Measurements from ENCODE around the gene CCNF.

DNA sequence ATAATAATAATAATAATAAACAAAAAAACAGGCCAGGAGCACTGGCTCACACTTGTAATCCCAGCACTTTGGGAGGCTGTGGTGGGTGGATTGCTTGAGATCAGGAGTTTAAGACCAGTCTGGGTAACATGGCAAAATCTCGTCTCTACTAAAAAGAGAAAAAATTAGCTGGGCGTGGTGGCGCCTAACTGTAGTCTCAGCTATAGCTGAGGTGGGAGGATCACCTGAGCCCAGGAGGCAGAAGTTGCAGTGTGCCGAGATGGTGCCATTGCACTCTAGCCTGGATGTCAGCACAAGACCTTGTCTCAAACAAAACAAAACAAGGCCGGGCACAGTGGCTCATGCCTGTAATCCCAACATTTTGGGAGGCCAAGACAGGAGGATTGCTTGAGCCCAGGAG lies 65.8 kb downstream of the CCNF start:
- TF ChIP-seq, protein P1, sequence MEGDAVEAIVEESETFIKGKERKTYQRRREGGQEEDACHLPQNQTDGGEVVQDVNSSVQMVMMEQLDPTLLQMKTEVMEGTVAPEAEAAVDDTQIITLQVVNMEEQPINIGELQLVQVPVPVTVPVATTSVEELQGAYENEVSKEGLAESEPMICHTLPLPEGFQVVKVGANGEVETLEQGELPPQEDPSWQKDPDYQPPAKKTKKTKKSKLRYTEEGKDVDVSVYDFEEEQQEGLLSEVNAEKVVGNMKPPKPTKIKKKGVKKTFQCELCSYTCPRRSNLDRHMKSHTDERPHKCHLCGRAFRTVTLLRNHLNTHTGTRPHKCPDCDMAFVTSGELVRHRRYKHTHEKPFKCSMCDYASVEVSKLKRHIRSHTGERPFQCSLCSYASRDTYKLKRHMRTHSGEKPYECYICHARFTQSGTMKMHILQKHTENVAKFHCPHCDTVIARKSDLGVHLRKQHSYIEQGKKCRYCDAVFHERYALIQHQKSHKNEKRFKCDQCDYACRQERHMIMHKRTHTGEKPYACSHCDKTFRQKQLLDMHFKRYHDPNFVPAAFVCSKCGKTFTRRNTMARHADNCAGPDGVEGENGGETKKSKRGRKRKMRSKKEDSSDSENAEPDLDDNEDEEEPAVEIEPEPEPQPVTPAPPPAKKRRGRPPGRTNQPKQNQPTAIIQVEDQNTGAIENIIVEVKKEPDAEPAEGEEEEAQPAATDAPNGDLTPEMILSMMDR (IDR thresholded peaks at IDR 0.05), result no peak
- TF ChIP-seq POLR2A (IDR thresholded peaks at IDR 0.05), result no peak
